NCI-H1436 (cell line): Measurements from ENCODE around the gene TMEM151A.

ENCODE experiments used
- DNase-seq: peaks from one replicate; lab custom pipeline; 2025; lab: John Stamatoyannopoulos, UW

The TMEM151A gene

GRCh38 chr11:66336234-66337102 lies 44.8 kb downstream of the TMEM151A start, which contains the start of gene RIN1:
Gene RIN1 (minus strand): TSS chr11:66336434. CDS start chr11:66336402, 32 bp downstream.
- DNase-seq = no peak

GRCh38 chr11:66337103-66337899 lies 45.6 kb downstream of the TMEM151A start:
- DNase-seq = no peak

GRCh38 chr11:66338276-66339161 lies 46.8 kb downstream of the TMEM151A start:
- no peak for DNase-seq

- DNase-seq = no peak
Measured at GRCh38 chr11:66339162-66339675, 47.5 kb downstream of the TMEM151A start.

GRCh38 chr11:66339686-66340483 lies 48.2 kb downstream of the TMEM151A start:
- DNase-seq = no peak

GRCh38 chr11:66340596-66341501 lies 49.2 kb downstream of the TMEM151A start:
- DNase-seq = no peak

- no peak for DNase-seq
Measured at GRCh38 chr11:66341502-66342126, 49.9 kb downstream of the TMEM151A start.

GRCh38 chr11:66343176-66343575 lies 51.5 kb downstream of the TMEM151A start:
- DNase-seq = no peak

GRCh38 chr11:66344550-66345315 lies 53.0 kb downstream of the TMEM151A start, which contains the start of gene BRMS1:
Gene BRMS1 (minus strand): TSS chr11:66345104. CDS start chr11:66342234, 2,870 bp downstream.
- peak; percentile 94 for DNase-seq

GRCh38 chr11:66345316-66345649 lies 53.6 kb downstream of the TMEM151A start:
- no peak for DNase-seq
